HEK293 (cell line): ENCODE data around the gene NECTIN1.
A peak's percentile ranks its signal among the peaks of the same experiment; 100 is the strongest.

Experiments
- CTCF ChIA-PET: fragments of 350-600 bp; formaldehyde crosslinking; extraction: SDS; loops from one replicate; lab custom pipeline; 2021; ENCODE audit warnings: antibody characterized with exemption; lab: Yijun Ruan, JAX
- POLR2A ChIA-PET: fragments of 300-600 bp; formaldehyde crosslinking; extraction: SDS; loops from one replicate; lab custom pipeline; 2020; ENCODE audit warnings: antibody characterized with exemption, inconsistent platforms; lab: Yijun Ruan, JAX
- H3K27ac ChIP-seq: fragments of 200-500 bp; sonication (Bioruptor generic); 2 replicates; pipeline ENCODE4 v1.5.1; 2014; ENCODE audit warnings: low read depth, low read length, control low read depth, inconsistent platforms; ENCODE audit errors: extremely low read depth
- H3K36me3 ChIP-seq, 2 experiments: fragments of 200-500 bp in 1 of 2; sonication (Bioruptor generic) in 1 of 2; 1 replicate in 1 of 2; 2 replicates in 1 of 2; pipeline ENCODE4 v1.5.1; 2014 to 2017; ENCODE audit warnings: inconsistent platforms in 2 of 2, low read length in 2 of 2; ENCODE audit not compliant: control insufficient read depth in 2 of 2, insufficient read depth in 1 of 2
- H3K4me1 ChIP-seq: fragments of 200-500 bp; sonication (Bioruptor generic); 2 replicates; pipeline ENCODE4 v1.5.1; 2014; ENCODE audit warnings: mild to moderate bottlenecking, low read length, inconsistent platforms; ENCODE audit not compliant: control insufficient read depth, insufficient read depth
- H3K4me3 ChIP-seq: 2 replicates; pipeline ENCODE4 v1.5.1; 2011; ENCODE audit warnings: low read depth, mild to moderate bottlenecking, control low read depth, low read length, moderate library complexity
- H3K9me3 ChIP-seq: fragments of 200-500 bp; sonication (Bioruptor generic); 2 replicates; pipeline ENCODE4 v1.5.1; 2014; ENCODE audit warnings: low read depth, low read length, inconsistent platforms; ENCODE audit not compliant: control insufficient read depth, insufficient read depth
- EGR2 ChIP-seq: fragments of 450-650 bp; formaldehyde crosslinking; IDR thresholded peaks from 2 replicates; pipeline ENCODE4 v1.5.1; 2016; ENCODE audit warnings: low read depth, missing biosample characterization, missing genetic modification characterization
- SP7 ChIP-seq: fragments of 450-650 bp; formaldehyde crosslinking; IDR thresholded peaks from 2 replicates; pipeline ENCODE4 v1.5.1; 2016; ENCODE audit warnings: missing biosample characterization, missing genetic modification characterization
- TRIM28 ChIP-seq: IDR thresholded peaks from 2 replicates; pipeline ENCODE4 v1.6.1; 2011; ENCODE audit warnings: low read length, control low read depth, borderline replicate concordance
- ZBTB20 ChIP-seq: fragments of 450-650 bp; formaldehyde crosslinking; IDR thresholded peaks from 2 replicates; pipeline ENCODE4 v1.5.1; 2016; ENCODE audit warnings: missing biosample characterization, missing genetic modification characterization
- ZFHX2 ChIP-seq: fragments of 450-650 bp; formaldehyde crosslinking; conservative IDR thresholded peaks from 2 replicates; pipeline ENCODE4 v1.5.1; 2016; ENCODE audit warnings: missing biosample characterization, missing genetic modification characterization
- ZNF155 ChIP-seq: fragments of 450-650 bp; formaldehyde crosslinking; IDR thresholded peaks from 2 replicates; pipeline ENCODE4 v1.5.1; 2016; ENCODE audit warnings: missing biosample characterization, missing genetic modification characterization
- ZNF16 ChIP-seq: fragments of 450-650 bp; formaldehyde crosslinking; IDR thresholded peaks from 2 replicates; pipeline ENCODE4 v1.5.1; 2016; ENCODE audit warnings: low read depth, missing biosample characterization, missing genetic modification characterization
- ZNF514 ChIP-seq: fragments of 450-650 bp; formaldehyde crosslinking; IDR thresholded peaks from 2 replicates; pipeline ENCODE4 v1.5.1; 2016; ENCODE audit warnings: missing biosample characterization, missing genetic modification characterization
- ZNF621 ChIP-seq: fragments of 450-650 bp; formaldehyde crosslinking; IDR thresholded peaks from 2 replicates; pipeline ENCODE4 v1.5.1; 2017; ENCODE audit warnings: missing biosample characterization, missing genetic modification characterization
- ZNF629 ChIP-seq: fragments of 450-650 bp; formaldehyde crosslinking; IDR thresholded peaks from 2 replicates; pipeline ENCODE4 v1.5.1; 2017; ENCODE audit warnings: missing biosample characterization, missing genetic modification characterization
- TF ChIP-seq, protein P1 (sequence below): fragments of 450-650 bp; formaldehyde crosslinking; IDR thresholded peaks from 2 replicates; pipeline ENCODE4 v1.5.1; 2016; ENCODE audit warnings: missing biosample characterization, missing genetic modification characterization
- TF ChIP-seq, protein P2 (sequence below): IDR thresholded peaks from 2 replicates; pipeline ENCODE4 v1.6.1; 2011; ENCODE audit warnings: mild to moderate bottlenecking, low read depth, low read length, borderline replicate concordance
- TF ChIP-seq, protein P3 (sequence below): fragments of 450-650 bp; formaldehyde crosslinking; IDR thresholded peaks from 2 replicates; pipeline ENCODE4 v1.5.1; 2016; ENCODE audit warnings: missing biosample characterization, missing genetic modification characterization
- TF ChIP-seq, protein P4 (sequence below): fragments of 450-650 bp; formaldehyde crosslinking; IDR thresholded peaks from 2 replicates; pipeline ENCODE4 v1.5.1; 2017; ENCODE audit warnings: missing biosample characterization, missing genetic modification characterization
- TF ChIP-seq, protein P5 (sequence below): fragments of 450-650 bp; formaldehyde crosslinking; IDR thresholded peaks from 2 replicates; pipeline ENCODE4 v1.5.1; 2016; ENCODE audit warnings: missing biosample characterization, missing genetic modification characterization

NECTIN1 gene

DNA sequence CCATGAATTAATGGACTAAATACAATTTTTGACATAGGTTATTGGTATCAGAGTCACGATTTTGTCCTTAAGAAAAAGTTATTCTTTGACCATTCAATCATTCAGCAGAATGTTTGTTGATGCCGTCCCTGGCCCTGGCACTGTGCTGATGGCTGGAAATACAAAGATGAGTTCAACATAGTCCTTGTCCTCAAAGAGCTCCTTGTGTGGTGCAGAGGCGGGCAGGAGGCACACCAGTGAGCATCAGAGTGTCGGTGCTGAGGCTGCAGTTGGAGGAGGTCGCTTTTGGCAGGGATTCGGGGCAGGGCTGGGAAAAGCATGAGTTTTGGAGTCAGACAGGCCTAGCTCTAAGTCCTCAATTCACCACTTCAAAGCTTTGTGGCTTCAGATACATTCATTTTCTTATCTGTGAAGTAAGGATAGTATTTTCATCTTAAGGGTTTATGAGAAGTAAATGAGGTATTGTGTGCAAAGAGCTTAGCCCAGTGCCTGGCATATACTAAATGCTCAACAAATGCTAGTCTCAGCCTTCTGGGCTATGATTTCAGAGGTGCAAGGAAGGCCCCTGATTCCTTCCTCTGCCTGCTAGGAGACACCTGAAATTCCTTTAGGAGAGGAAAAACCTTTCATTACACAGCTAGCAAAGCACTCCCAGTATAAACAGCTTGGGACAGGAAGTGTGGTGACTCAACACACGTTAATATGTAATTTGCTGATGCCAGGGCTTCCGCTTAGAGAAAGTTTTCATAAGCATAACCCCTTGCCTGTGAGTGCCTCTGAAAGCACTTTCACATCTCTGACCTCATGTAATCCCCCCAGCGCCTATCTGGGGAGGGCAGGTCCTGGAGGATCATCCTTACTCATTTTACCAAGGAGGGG, 113.8 kb downstream of the NECTIN1 start:
- Histone ChIP-seq H3K4me1 (no peaks in the 10 kb centered on the region), H3K36me3 (no peaks in the 10 kb centered on the region), H3K4me3 (no peak overlapping the region), H3K9me3 (no peaks in the 10 kb centered on the region), H3K27ac (no peak overlapping the region)
- POLR2A ChIA-PET = no interaction called here
- TF ChIP-seq ZNF16 (tag by site-specific recombination) = no peak
- TF ChIP-seq, protein P1, sequence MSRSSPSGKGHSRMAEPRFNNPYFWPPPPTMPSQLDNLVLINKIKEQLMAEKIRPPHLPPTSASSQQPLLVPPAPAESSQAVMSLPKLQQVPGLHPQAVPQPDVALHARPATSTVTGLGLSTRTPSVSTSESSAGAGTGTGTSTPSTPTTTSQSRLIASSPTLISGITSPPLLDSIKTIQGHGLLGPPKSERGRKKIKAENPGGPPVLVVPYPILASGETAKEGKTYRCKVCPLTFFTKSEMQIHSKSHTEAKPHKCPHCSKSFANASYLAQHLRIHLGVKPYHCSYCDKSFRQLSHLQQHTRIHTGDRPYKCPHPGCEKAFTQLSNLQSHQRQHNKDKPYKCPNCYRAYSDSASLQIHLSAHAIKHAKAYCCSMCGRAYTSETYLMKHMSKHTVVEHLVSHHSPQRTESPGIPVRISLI = no peak
- no peak for TF ChIP-seq ZNF621
- TF ChIP-seq ZNF629 (tag by site-specific recombination) = peak; percentile 46; the same call in 1 of the 2 replicates
- peak; percentile 50; the same call in 1 of the 2 replicates for TF ChIP-seq ZBTB20 (tag by site-specific recombination)
- TF ChIP-seq TRIM28 = peak; percentile 40; the same call in 1 of the 2 replicates
- TF ChIP-seq ZNF514 (tag by site-specific recombination) = no peak
- TF ChIP-seq, protein P2, sequence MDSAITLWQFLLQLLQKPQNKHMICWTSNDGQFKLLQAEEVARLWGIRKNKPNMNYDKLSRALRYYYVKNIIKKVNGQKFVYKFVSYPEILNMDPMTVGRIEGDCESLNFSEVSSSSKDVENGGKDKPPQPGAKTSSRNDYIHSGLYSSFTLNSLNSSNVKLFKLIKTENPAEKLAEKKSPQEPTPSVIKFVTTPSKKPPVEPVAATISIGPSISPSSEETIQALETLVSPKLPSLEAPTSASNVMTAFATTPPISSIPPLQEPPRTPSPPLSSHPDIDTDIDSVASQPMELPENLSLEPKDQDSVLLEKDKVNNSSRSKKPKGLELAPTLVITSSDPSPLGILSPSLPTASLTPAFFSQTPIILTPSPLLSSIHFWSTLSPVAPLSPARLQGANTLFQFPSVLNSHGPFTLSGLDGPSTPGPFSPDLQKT = no peak
- TF ChIP-seq SP7 (tag by site-specific recombination) = peak; percentile 77
- CTCF ChIA-PET = interaction anchor here (0.6 to 2.2 kb wide), 7 partner anchors 9 to 64 kb away, joined by 3 to 11 read pairs (median 3); no protein-coding TSS in a partner anchor

DNA sequence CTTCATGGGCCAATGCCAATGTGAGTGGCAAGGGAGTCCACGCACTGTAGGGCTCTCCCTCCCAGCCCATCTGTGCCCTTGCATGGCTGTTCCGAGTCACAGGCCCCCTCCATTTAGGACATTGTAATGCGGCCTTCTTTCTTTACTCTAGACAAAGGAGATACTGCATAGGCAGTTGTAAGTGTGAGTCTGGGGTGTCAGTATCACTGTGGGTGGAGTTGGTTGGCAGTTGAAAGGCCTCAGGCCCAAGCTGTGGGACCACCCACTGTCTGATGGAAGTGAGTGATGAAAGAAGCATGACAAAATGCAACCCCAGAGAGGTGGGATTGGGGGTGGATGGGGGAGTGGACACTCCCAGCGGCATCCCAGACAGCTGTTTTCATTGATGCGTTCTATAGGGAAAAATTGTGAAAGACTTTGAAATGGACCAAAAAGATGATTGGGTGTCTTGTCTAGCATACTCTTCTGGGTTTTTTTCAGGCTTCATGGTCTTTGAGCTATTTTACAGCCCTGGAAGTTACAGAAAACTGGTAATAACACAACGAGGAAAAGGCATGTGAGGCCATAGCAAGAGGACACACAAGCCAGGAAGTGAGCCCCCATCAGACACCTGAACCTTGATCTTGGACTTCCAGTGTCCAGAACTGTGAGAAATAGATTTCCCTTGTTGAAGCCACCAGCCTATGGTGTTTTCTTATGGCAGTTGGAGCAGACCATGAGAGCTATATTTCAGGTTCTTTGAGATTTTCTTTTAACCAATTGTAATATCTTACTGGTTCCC, 114.6 kb downstream of the NECTIN1 start:
- Histone ChIP-seq H3K36me3 (no peaks in the 10 kb centered on the region), H3K4me3 (no peak overlapping the region), H3K9me3 (no peaks in the 10 kb centered on the region), H3K4me1 (no peaks in the 10 kb centered on the region)
- POLR2A ChIA-PET = no interaction called here
- TF ChIP-seq EGR2 (tag by site-specific recombination) (peak; percentile 76), ZNF155 (tag by site-specific recombination) (no peak), ZFHX2 (tag by site-specific recombination) (peak; percentile 45; the same call in 1 of the 2 replicates)
- TF ChIP-seq, all 188 proteins: peak for 2
- no peak overlapping the region for H3K27ac ChIP-seq
- CTCF ChIA-PET = interaction anchor here (0.7 to 2.2 kb wide), 4 partner anchors 10 to 28 kb away, joined by 3 to 11 read pairs (median 4); no protein-coding TSS in a partner anchor

DNA sequence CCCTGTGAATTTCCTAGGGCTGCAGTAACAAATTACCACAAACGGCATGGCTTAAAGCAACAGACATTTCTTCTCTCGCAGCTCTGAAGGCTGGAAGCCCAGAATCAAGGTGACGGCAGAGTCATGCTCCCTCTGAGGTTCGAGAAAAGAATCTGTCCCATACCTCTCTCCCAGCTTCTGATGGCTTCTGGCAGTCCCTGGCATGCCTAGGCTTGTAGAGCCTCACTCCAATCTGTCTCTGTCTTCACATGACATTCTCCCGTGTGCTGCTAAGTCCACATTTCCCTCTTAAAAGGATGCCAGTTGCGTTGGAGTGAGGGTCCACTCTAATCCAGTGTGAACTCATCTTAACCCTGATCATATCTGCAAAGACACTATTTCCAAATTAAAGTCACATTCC, 116.2 kb downstream of the NECTIN1 start:
- ChIA-PET CTCF (interaction anchor here (2.4 kb wide), 1 partner anchor 10 kb away, joined by 6 read pairs; no protein-coding TSS in a partner anchor), POLR2A (no interaction called here)
- H3K9me3 ChIP-seq = no peaks in the 10 kb centered on the region
- H3K4me1 ChIP-seq = no peaks in the 10 kb centered on the region
- no peak overlapping the region for H3K27ac ChIP-seq
- H3K36me3 ChIP-seq = no peaks in the 10 kb centered on the region
- H3K4me3 ChIP-seq = no peak overlapping the region
- TF ChIP-seq, protein P3, sequence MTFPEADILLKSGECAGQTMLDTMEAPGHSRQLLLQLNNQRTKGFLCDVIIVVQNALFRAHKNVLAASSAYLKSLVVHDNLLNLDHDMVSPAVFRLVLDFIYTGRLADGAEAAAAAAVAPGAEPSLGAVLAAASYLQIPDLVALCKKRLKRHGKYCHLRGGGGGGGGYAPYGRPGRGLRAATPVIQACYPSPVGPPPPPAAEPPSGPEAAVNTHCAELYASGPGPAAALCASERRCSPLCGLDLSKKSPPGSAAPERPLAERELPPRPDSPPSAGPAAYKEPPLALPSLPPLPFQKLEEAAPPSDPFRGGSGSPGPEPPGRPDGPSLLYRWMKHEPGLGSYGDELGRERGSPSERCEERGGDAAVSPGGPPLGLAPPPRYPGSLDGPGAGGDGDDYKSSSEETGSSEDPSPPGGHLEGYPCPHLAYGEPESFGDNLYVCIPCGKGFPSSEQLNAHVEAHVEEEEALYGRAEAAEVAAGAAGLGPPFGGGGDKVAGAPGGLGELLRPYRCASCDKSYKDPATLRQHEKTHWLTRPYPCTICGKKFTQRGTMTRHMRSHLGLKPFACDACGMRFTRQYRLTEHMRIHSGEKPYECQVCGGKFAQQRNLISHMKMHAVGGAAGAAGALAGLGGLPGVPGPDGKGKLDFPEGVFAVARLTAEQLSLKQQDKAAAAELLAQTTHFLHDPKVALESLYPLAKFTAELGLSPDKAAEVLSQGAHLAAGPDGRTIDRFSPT (tag by site-specific recombination) = no peak
- TF ChIP-seq, protein P4, sequence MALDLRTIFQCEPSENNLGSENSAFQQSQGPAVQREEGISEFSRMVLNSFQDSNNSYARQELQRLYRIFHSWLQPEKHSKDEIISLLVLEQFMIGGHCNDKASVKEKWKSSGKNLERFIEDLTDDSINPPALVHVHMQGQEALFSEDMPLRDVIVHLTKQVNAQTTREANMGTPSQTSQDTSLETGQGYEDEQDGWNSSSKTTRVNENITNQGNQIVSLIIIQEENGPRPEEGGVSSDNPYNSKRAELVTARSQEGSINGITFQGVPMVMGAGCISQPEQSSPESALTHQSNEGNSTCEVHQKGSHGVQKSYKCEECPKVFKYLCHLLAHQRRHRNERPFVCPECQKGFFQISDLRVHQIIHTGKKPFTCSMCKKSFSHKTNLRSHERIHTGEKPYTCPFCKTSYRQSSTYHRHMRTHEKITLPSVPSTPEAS = no peak
- TF ChIP-seq, protein P5, sequence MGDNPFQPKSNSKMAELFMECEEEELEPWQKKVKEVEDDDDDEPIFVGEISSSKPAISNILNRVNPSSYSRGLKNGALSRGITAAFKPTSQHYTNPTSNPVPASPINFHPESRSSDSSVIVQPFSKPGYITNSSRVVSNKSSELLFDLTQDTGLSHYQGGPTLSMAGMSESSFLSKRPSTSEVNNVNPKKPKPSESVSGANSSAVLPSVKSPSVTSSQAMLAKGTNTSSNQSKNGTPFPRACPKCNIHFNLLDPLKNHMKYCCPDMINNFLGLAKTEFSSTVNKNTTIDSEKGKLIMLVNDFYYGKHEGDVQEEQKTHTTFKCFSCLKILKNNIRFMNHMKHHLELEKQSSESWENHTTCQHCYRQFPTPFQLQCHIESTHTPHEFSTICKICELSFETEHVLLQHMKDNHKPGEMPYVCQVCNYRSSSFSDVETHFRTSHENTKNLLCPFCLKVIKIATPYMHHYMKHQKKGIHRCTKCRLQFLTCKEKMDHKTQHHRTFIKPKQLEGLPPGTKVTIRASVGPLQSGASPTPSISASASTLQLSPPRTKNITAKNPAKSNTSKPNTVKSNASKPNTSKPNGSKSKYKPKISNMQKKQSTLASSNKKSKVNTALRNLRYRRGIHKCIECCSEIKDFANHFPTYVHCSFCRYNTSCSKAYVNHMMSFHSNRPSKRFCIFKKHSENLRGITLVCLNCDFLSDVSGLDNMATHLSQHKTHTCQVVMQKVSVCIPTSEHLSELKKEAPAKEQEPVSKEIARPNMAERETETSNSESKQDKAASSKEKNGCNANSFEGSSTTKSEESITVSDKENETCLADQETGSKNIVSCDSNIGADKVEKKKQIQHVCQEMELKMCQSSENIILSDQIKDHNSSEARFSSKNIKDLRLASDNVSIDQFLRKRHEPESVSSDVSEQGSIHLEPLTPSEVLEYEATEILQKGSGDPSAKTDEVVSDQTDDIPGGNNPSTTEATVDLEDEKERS = no peak
